GM21515 (cell line): ENCODE measurements around the gene MCOLN2.
"Not testable (repeated sequence)": the region's sequence is repeated elsewhere in the genome, so short reads cannot be mapped to it uniquely, and the experiment has no call there.

Experiments used
- ATAC-seq: cut with Tn5 transposase; IDR thresholded peaks from one replicate; pipeline ENCODE4 v1.9.1; 2021; ENCODE audit not compliant: unreplicated experiment

The MCOLN2 gene

GRCh38 chr1:84944767-84945486 is 52.0 kb downstream of the MCOLN2 start:
- peak; percentile 87 for ATAC-seq

- no peak for ATAC-seq
These were observed 55.1 kb downstream of the MCOLN2 start for GRCh38 chr1:84941843-84942242.

GRCh38 chr1:84940481-84940880 is 56.4 kb downstream of the MCOLN2 start:
- ATAC-seq: no peak

GRCh38 chr1:84939761-84940160 is 57.2 kb downstream of the MCOLN2 start:
- ATAC-seq: no peak

GRCh38 chr1:84939151-84939550 is 57.8 kb downstream of the MCOLN2 start:
- ATAC-seq: no peak

- no peak for ATAC-seq
These were observed 60.6 kb downstream of the MCOLN2 start for GRCh38 chr1:84936116-84936810.

- no peak for ATAC-seq
These were observed 63.8 kb downstream of the MCOLN2 start for GRCh38 chr1:84933011-84933611.

GRCh38 chr1:84930831-84931230 is 66.1 kb downstream of the MCOLN2 start:
- no peak for ATAC-seq

- no peak for ATAC-seq
These were observed 66.6 kb downstream of the MCOLN2 start for GRCh38 chr1:84930329-84930728.

- ATAC-seq: no peak
These were observed 67.3 kb downstream of the MCOLN2 start for GRCh38 chr1:84929581-84929980.

- ATAC-seq: no peak
These were observed 67.9 kb downstream of the MCOLN2 start for GRCh38 chr1:84928979-84929378.

GRCh38 chr1:84923317-84923716 is 73.6 kb downstream of the MCOLN2 start:
- ATAC-seq: no peak

GRCh38 chr1:84920159-84920558 is 76.8 kb downstream of the MCOLN2 start:
- ATAC-seq: no peak

GRCh38 chr1:84919461-84919970 is 77.4 kb downstream of the MCOLN2 start:
- no peak for ATAC-seq

GRCh38 chr1:84918726-84919336 is 78.1 kb downstream of the MCOLN2 start:
- ATAC-seq: no peak

- no peak for ATAC-seq
These were observed 80.0 kb downstream of the MCOLN2 start for GRCh38 chr1:84916897-84917296.

GRCh38 chr1:84913555-84913892 is 83.4 kb downstream of the MCOLN2 start:
- no peak for ATAC-seq

GRCh38 chr1:84912726-84913554 is 84.0 kb downstream of the MCOLN2 start:
- ATAC-seq: no peak

GRCh38 chr1:84908746-84909464 is 88.0 kb downstream of the MCOLN2 start:
- ATAC-seq: not testable (repeated sequence)
